ENCODE measurements around the gene BATF.

Gene BATF

DNA sequence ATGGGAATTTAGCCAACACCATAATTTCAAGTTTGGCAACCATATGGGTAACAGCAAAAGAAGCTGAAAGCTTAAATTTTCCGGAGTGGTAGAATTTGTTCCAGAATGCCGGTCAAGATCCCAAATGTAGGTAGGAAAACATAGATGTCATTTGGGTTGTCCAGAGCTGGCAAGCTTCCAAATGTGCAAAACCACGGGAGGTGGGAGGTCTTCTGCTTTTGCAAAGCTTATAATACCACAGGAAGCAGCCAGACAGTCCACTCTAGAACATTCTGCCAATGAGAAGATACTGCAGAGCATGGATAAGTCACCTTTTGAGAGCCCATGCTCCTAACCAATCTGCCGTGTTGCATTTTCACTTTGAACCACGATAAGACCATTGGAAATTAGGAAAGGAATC is 26.4 kb upstream of the BATF start:
- Histone ChIP-seq H3K27me3 (no peaks in the 10 kb centered on the region), H3K4me3 (ENCODE audit: low read depth in 1 of 2, low read length in 1 of 2) (no peak overlapping the region), H3K4me1 (ENCODE audit: control insufficient read depth in 1 of 2, insufficient read depth in 1 of 2, low read depth in 1 of 2, low read length in 1 of 2) (peaks cover 0 to 12% of the 10 kb centered on the region in 2 experiments), H3K27ac (no peak overlapping the region), H3K36me3 (no peaks in the 10 kb centered on the region), H3K9me3 (no peaks in the 10 kb centered on the region)
- TF ChIP-seq, protein P1, sequence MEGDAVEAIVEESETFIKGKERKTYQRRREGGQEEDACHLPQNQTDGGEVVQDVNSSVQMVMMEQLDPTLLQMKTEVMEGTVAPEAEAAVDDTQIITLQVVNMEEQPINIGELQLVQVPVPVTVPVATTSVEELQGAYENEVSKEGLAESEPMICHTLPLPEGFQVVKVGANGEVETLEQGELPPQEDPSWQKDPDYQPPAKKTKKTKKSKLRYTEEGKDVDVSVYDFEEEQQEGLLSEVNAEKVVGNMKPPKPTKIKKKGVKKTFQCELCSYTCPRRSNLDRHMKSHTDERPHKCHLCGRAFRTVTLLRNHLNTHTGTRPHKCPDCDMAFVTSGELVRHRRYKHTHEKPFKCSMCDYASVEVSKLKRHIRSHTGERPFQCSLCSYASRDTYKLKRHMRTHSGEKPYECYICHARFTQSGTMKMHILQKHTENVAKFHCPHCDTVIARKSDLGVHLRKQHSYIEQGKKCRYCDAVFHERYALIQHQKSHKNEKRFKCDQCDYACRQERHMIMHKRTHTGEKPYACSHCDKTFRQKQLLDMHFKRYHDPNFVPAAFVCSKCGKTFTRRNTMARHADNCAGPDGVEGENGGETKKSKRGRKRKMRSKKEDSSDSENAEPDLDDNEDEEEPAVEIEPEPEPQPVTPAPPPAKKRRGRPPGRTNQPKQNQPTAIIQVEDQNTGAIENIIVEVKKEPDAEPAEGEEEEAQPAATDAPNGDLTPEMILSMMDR (IDR thresholded peaks at IDR 0.05): no peak

DNA sequence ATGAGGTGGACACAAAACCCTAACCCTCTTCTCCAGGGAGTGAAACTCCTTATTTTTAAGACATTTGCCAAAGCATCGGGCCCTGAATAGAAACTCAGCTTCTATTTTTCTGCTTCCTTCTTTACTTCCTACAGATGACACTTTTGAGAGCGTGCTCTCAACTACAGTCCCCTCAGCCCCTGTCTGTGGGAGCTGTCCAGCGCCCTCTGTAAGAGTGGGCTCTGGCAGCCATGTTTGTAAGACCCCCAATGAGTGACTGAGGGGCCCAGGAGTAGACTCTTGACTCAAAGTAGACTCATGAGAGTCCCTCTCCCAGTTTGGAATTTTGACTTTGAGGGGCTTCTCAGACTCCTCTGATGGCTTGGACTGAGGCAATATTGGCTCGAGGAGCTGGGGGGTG is 25.5 kb upstream of the BATF start:
- H3K4me3 ChIP-seq (ENCODE audit: low read depth in 1 of 2, low read length in 1 of 2): no peak overlapping the region
- H3K4me1 ChIP-seq (ENCODE audit: control insufficient read depth in 1 of 2, insufficient read depth in 1 of 2, low read depth in 1 of 2, low read length in 1 of 2): peaks cover 0 to 12% of the 10 kb centered on the region in 2 experiments
- H3K27ac ChIP-seq: no peak overlapping the region
- no peaks in the 10 kb centered on the region for H3K9me3 ChIP-seq
- H3K36me3 ChIP-seq: no peaks in the 10 kb centered on the region
- H3K27me3 ChIP-seq: no peaks in the 10 kb centered on the region
- TF ChIP-seq, protein P1 (IDR thresholded peaks at IDR 0.05): no peak

DNA sequence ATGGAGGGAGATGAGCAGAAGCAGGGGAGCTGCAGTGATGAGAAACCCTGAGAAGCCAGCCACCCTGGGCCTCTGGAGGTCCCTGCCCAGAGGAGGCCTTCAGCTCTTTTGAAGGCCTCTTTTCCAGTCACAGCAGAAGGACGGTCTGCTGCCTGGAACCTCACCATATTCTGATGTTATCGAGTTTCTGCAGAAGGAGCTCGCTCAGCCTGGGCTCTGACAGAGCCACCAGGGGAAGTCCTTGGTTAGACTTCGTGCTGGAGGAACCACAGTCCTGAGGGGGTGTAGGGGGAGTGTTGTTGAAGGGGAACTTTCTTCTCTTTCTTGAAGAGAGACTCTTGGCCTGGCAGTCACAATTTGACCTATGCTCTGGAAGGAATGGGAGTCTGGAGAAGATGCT is 25.1 kb upstream of the BATF start:
- no peak overlapping the region for H3K27ac ChIP-seq
- TF ChIP-seq, protein P1 (IDR thresholded peaks at IDR 0.05): no peak
- H3K4me3 ChIP-seq (ENCODE audit: low read depth in 1 of 2, low read length in 1 of 2): no peak overlapping the region
- no peaks in the 10 kb centered on the region for H3K9me3 ChIP-seq
- no peaks in the 10 kb centered on the region for H3K36me3 ChIP-seq
- H3K27me3 ChIP-seq: no peaks in the 10 kb centered on the region
- H3K4me1 ChIP-seq (ENCODE audit: control insufficient read depth in 1 of 2, insufficient read depth in 1 of 2, low read depth in 1 of 2, low read length in 1 of 2): peaks cover 0 to 12% of the 10 kb centered on the region in 2 experiments

DNA sequence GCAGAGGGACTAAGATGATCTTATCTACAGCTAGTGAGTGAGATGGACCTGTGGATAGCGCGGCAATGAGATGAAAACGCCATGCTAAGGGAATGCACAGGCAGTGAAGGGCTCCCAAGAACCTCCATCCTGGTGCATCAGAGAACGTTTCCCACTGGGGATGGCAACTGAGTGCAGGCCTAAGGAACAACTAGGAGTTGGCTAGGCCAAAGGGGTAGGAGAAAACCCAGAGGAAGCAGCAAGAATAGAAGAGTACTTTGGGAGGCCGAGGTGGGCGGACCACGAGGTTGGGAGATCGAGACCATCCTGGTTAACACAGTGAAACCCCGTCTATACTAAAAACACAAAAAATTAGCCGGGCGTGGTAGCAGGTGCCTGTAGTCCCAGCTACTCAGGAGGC is 24.6 kb upstream of the BATF start:
- TF ChIP-seq, protein P1 (IDR thresholded peaks at IDR 0.05): no peak
- Histone ChIP-seq H3K27ac (no peak overlapping the region), H3K9me3 (no peaks in the 10 kb centered on the region), H3K4me1 (ENCODE audit: control insufficient read depth in 1 of 2, insufficient read depth in 1 of 2, low read depth in 1 of 2, low read length in 1 of 2) (peaks cover 0 to 12% of the 10 kb centered on the region in 2 experiments), H3K36me3 (no peaks in the 10 kb centered on the region), H3K4me3 (ENCODE audit: low read depth in 1 of 2, low read length in 1 of 2) (no peak overlapping the region), H3K27me3 (no peaks in the 10 kb centered on the region)

DNA sequence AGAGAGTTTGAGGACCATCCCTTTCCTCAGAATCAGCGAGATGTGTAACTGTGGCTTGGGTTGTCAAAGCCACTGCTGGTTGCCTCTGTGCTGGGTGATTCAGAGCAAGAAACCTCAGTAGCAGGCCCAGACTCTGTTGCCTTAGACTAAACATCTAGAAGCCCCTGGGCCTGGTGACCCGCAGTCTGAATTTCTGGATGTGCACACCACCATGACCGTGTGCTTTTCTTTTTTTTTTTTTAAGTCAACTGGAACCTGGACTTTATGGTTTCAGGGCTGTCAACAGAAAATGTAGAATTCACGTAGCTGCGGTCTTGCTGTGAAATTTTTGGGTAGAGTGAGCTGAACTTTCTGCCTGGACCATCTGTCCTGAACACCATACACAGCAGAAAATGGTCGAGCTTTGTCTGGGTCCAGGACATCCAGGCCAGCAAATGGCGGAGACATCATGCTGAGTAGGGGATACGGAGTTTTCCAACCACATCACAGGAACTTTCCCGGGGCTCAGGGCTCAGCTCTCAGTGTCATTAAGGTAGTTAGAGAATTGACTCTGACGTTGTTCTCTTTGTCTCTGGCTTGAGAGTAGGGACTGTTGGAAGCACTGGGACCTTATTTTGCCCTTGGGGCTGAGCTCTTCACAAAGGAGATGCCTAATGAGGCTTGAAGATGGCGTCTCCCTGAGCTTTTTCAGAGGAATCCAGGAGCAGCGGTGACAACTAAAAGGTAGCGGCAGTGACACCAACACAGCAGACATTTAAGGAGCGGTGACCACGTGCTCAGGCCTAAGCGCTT is 23.0 kb upstream of the BATF start:
- Histone ChIP-seq H3K27me3 (no peaks in the 10 kb centered on the region), H3K27ac (no peak overlapping the region), H3K36me3 (no peaks in the 10 kb centered on the region), H3K4me1 (ENCODE audit: control insufficient read depth in 1 of 2, insufficient read depth in 1 of 2, low read depth in 1 of 2, low read length in 1 of 2) (peaks cover 0 to 12% of the 10 kb centered on the region in 2 experiments), H3K4me3 (ENCODE audit: low read depth in 1 of 2, low read length in 1 of 2) (no peak overlapping the region), H3K9me3 (no peaks in the 10 kb centered on the region)
- TF ChIP-seq, protein P1 (IDR thresholded peaks at IDR 0.05): no peak
